H1 (cell line): ENCODE results near the gene PDE4DIP. TPM values are rescaled to one million over a fixed set of nuclear protein-coding genes. Genes with fewer than 3 reads are reported as not detected.
"Not testable (repeated sequence)": the region's sequence is repeated elsewhere in the genome, so short reads cannot be mapped to it uniquely, and the experiment has no call there.

Experiments used
- CTCF ChIA-PET: fragments of 300-600 bp; sonication (Branson Sonifier 250); formaldehyde crosslinking; loops from one replicate; lab custom pipeline; 2021; ENCODE audit not compliant: partially characterized antibody; lab: Charles Lee
- POLR2A ChIA-PET: fragments of 300-600 bp; sonication (Branson Sonifier 250); formaldehyde crosslinking; loops from one replicate; lab custom pipeline; 2021; ENCODE audit warnings: inconsistent platforms; ENCODE audit not compliant: partially characterized antibody; lab: Charles Lee
- DNase-seq, 2 experiments: peaks; one replicate each; pipeline versions ENCODE4 v3.0.0 to v3.0.0-alpha.2; 2010 to 2022; ENCODE audit warnings: low spot score in 2 of 2, low read depth in 1 of 2, mixed read lengths in 1 of 2
- FAIRE-seq: peaks from 2 replicates; lab custom pipeline; 2011; peaks lifted over from hg19 to GRCh38; lab: Jason Lieb, UNC
- H2AFZ ChIP-seq: 2 replicates; pipeline ENCODE4 v1.8.1; 2012; ENCODE audit warnings: low read length, inconsistent platforms
- H2AK5ac ChIP-seq: 2 replicates; pipeline ENCODE4 v1.6.1; 2013; ENCODE audit warnings: low read depth, low read length
- H2BK120ac ChIP-seq: replicated peaks from 2 replicates; pipeline ENCODE3; 2013; ENCODE audit warnings: low read depth, low read length, inconsistent platforms
- H2BK12ac ChIP-seq: 2 replicates; pipeline ENCODE4 v1.6.1; 2013; ENCODE audit warnings: low read depth, low read length
- H2BK15ac ChIP-seq: 2 replicates; pipeline ENCODE4 v1.6.1; 2013; ENCODE audit warnings: low read length
- H2BK20ac ChIP-seq: 2 replicates; pipeline ENCODE4 v1.6.1; 2013; ENCODE audit warnings: low read length
- H2BK5ac ChIP-seq: 2 replicates; pipeline ENCODE4 v1.6.1; 2013; ENCODE audit warnings: low read depth, low read length
- H3K14ac ChIP-seq: 2 replicates; pipeline ENCODE4 v1.6.1; 2013; ENCODE audit warnings: inconsistent platforms; ENCODE audit not compliant: insufficient read length
- H3K18ac ChIP-seq: 2 replicates; pipeline ENCODE4 v1.6.1; 2013; ENCODE audit warnings: low read length; ENCODE audit errors: extremely low read depth
- H3K23ac ChIP-seq: 2 replicates; pipeline ENCODE4 v1.6.1; 2013; ENCODE audit warnings: inconsistent platforms; ENCODE audit not compliant: insufficient read length
- H3K23me2 ChIP-seq: 2 replicates; pipeline ENCODE4 v1.6.1; 2013; ENCODE audit warnings: low read depth, low read length
- H3K27ac ChIP-seq: 2 replicates; pipeline ENCODE4 v1.6.1; 2011; ENCODE audit warnings: low read depth, low read length, inconsistent platforms
- H3K27me3 ChIP-seq, 4 experiments: replicated peaks in 1 of 4; 1 replicate in 1 of 4; 2 replicates in 3 of 4; pipeline versions ENCODE4 v1.6.1 to v1.8.1; 2011 to 2013; ENCODE audit warnings: low read length in 3 of 4, mild to moderate bottlenecking in 3 of 4, inconsistent platforms in 2 of 4, mixed read lengths in 2 of 4, moderate library complexity in 1 of 4; ENCODE audit not compliant: control insufficient read depth in 3 of 4, insufficient read depth in 3 of 4; ENCODE audit errors: extremely low read depth in 1 of 4
- H3K36me3 ChIP-seq, 4 experiments: 2 replicates each; pipeline versions ENCODE4 v1.6.1 to v1.8.1; 2011 to 2013; ENCODE audit warnings: mild to moderate bottlenecking in 4 of 4, low read length in 3 of 4, moderate library complexity in 2 of 4, control low read depth in 1 of 4, inconsistent platforms in 1 of 4; ENCODE audit not compliant: insufficient read depth in 4 of 4, control insufficient read depth in 2 of 4
- H3K4ac ChIP-seq: replicated peaks from 2 replicates; pipeline ENCODE3; 2013; ENCODE audit warnings: low read length, low read depth, mixed read lengths, inconsistent platforms; ENCODE audit not compliant: insufficient read length
- H3K4me1 ChIP-seq, 4 experiments: replicated peaks in 1 of 4; 1 replicate in 1 of 4; 2 replicates in 3 of 4; pipeline versions ENCODE4 v1.6.1 to v1.8.1; 2011 to 2013; ENCODE audit warnings: low read length in 3 of 4, inconsistent platforms in 2 of 4, mixed read lengths in 1 of 4; ENCODE audit not compliant: insufficient read depth in 4 of 4, control insufficient read depth in 3 of 4
- H3K4me2 ChIP-seq, 2 experiments: 2 replicates each; pipeline versions ENCODE4 v1.6.1 to v1.8.1; 2011 to 2013; ENCODE audit warnings: low read depth in 2 of 2, low read length in 2 of 2, control low read depth in 1 of 2, inconsistent platforms in 1 of 2, mild to moderate bottlenecking in 1 of 2; ENCODE audit not compliant: insufficient read depth in 1 of 2
- H3K4me3 ChIP-seq, 4 experiments: fragments of 200-600, 300-600 bp in 1 of 4; sonication (generic), shearing (Covaris generic), sonication (Bioruptor Twin) in 1 of 4; 2 replicates each; pipeline versions ENCODE4 v1.5.1 to v1.8.1; 2011 to 2016; ENCODE audit warnings: low read length in 4 of 4, low read depth in 3 of 4, control low read depth in 2 of 4, inconsistent platforms in 2 of 4, mild to moderate bottlenecking in 2 of 4, mixed read lengths in 1 of 4, moderate library complexity in 1 of 4; ENCODE audit not compliant: insufficient read depth in 2 of 4; ENCODE audit errors: extremely low read depth in 1 of 4
- H3K56ac ChIP-seq: replicated peaks from 2 replicates; pipeline ENCODE3; 2013; ENCODE audit warnings: low read depth, mild to moderate bottlenecking, mixed read lengths, low read length, inconsistent platforms; ENCODE audit not compliant: insufficient read length
- H3K79me1 ChIP-seq: 2 replicates; pipeline ENCODE4 v1.6.1; 2013; ENCODE audit warnings: low read depth, low read length, control low read depth
- H3K79me2 ChIP-seq, 2 experiments: 2 replicates each; pipeline versions ENCODE4 v1.6.1 to v1.8.1; 2012 to 2013; ENCODE audit warnings: low read length in 2 of 2, mild to moderate bottlenecking in 2 of 2, inconsistent platforms in 1 of 2; ENCODE audit not compliant: insufficient read depth in 2 of 2, control insufficient read depth in 1 of 2
- H3K9ac ChIP-seq, 4 experiments: replicated peaks in 1 of 4; 1 replicate in 1 of 4; 2 replicates in 3 of 4; pipeline versions ENCODE4 v1.6.1 to v1.8.1; 2011 to 2013; ENCODE audit warnings: low read depth in 3 of 4, low read length in 3 of 4, control low read depth in 2 of 4, mild to moderate bottlenecking in 2 of 4, moderate library complexity in 2 of 4, inconsistent platforms in 1 of 4; ENCODE audit errors: extremely low read depth in 1 of 4
- H3K9me3 ChIP-seq, 2 experiments: 2 replicates each; pipeline versions ENCODE4 v1.6.1 to v1.8.1; 2012 to 2013; ENCODE audit warnings: mild to moderate bottlenecking in 2 of 2, moderate library complexity in 2 of 2, control low read depth in 1 of 2, inconsistent platforms in 1 of 2, low read depth in 1 of 2, low read length in 1 of 2, mixed read lengths in 1 of 2; ENCODE audit not compliant: insufficient read depth in 2 of 2
- H4K20me1 ChIP-seq, 2 experiments: replicated peaks in 1 of 2; 2 replicates each; pipeline versions ENCODE3 to v1.8.1; 2011 to 2013; ENCODE audit warnings: inconsistent platforms in 2 of 2, low read length in 2 of 2, mild to moderate bottlenecking in 1 of 2; ENCODE audit not compliant: insufficient read depth in 2 of 2, control insufficient read depth in 1 of 2
- H4K5ac ChIP-seq: 2 replicates; pipeline ENCODE4 v1.6.1; 2013; ENCODE audit warnings: low read length, low read depth, mixed read lengths, inconsistent platforms; ENCODE audit not compliant: insufficient read length
- H4K8ac ChIP-seq: 2 replicates; pipeline ENCODE4 v1.8.0; 2013; ENCODE audit warnings: mild to moderate bottlenecking, moderate library complexity, low read length, inconsistent platforms; ENCODE audit not compliant: insufficient read depth; ENCODE audit errors: extremely low read depth
- H4K91ac ChIP-seq: replicated peaks from 2 replicates; pipeline ENCODE3; 2013; ENCODE audit warnings: low read length, mixed read lengths, inconsistent platforms; ENCODE audit not compliant: insufficient read length
- WGBS, 2 experiments: shearing (Covaris generic) in 1 of 2; methylation state at CpG; one replicate each; pipeline versions ENCODE4 v1.1.6 to v1.1.7; 2013 to 2015; ENCODE audit warnings: low lambda C conversion rate in 2 of 2, mixed read lengths in 2 of 2, inconsistent platforms in 1 of 2, low coverage in 1 of 2, missing lambda C conversion rate in 1 of 2; ENCODE audit not compliant: insufficient replicate concordance in 2 of 2, insufficient coverage in 1 of 2, insufficient read length in 1 of 2; ENCODE audit errors: extremely low coverage in 1 of 2, missing lambda C conversion rate in 1 of 2; 5-methylcytosine and 5-hydroxymethylcytosine counted together
- polyA plus RNA-seq, 7 experiments: library from polyadenylated mRNA; depleted of rRNA in 3 of 7; stranded (reverse) in 5 of 7; unstranded in 2 of 7; fragments of >200 nt in 5 of 7; fragments of 200-250 nt in 2 of 7; gene quantifications; 1 replicate in 5 of 7; 2 replicates in 1 of 7; 4 replicates in 1 of 7; pipeline versions ENCODE4 v1.2.1 to v1.2.3, GENCODE V29; 2011 to 2013; ENCODE audit warnings: missing spikeins in 2 of 7, mixed read lengths in 2 of 7
- total RNA-seq: library from RNA; stranded (reverse); fragmentation: NEBNext Ultra II Directional; extraction: Animal tissue kit (Norgen Biotek cat#: 25700); gene quantifications from 2 replicates; pipeline ENCODE4 v1.2.1, GENCODE V29; 2021

PDE4DIP gene
- total and polyA plus RNA-seq, 2 of the 8 experiments (the other 6 are each of a cell fraction or from before 2014, with no cell fraction given): 8.4 to 40.5 TPM

GRCh38 chr1:148942906-148943305 is 98.7 kb downstream of the PDE4DIP start:
- H2BK20ac ChIP-seq, H4K20me1 ChIP-seq, H3K23ac ChIP-seq, H3K4ac ChIP-seq, H2BK5ac ChIP-seq, H3K4me1 ChIP-seq, H3K4me2 ChIP-seq, H2AK5ac ChIP-seq, H3K36me3 ChIP-seq, H3K9me3 ChIP-seq, H2AFZ ChIP-seq, H3K23me2 ChIP-seq, CTCF ChIA-PET, H4K8ac ChIP-seq, H3K9ac ChIP-seq, H3K4me3 ChIP-seq, H4K91ac ChIP-seq, H2BK15ac ChIP-seq, H3K14ac ChIP-seq, H3K27ac ChIP-seq, H3K18ac ChIP-seq, H3K56ac ChIP-seq, POLR2A ChIA-PET, H4K5ac ChIP-seq, H3K79me2 ChIP-seq, H2BK120ac ChIP-seq, H2BK12ac ChIP-seq, H3K27me3 ChIP-seq, DNase-seq, H3K79me1 ChIP-seq: not testable (repeated sequence)
- peak; percentile 73 for FAIRE-seq
- no CpG with 5 or more reads among the region's 3 CpGs for WGBS, 2 experiments

DNA sequence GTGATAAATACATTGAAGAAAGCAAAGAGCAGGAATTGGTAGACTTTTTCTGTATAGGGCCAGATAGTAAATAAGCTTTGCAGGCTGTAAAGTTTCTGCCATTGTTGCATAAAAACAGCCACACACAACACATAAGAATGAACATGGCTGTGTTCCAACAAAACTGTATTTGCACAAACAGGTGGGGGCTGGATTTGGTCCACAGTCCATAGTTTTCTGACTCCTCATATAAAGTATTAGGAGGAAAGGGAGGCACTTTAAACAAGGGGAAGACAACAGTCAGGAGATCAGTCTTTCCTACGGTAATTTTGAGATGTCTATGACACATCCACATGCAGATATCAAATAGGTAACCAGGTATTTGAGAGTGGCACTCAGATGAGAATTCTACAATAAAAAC is 100.9 kb downstream of the PDE4DIP start:
- not testable (repeated sequence) for H3K56ac ChIP-seq, H3K4me2 ChIP-seq, DNase-seq

More for the DNA sequence above, 100.9 kb downstream of the PDE4DIP start:
- H3K14ac ChIP-seq, H3K36me3 ChIP-seq, H3K23me2 ChIP-seq, H2BK20ac ChIP-seq, H2BK12ac ChIP-seq, POLR2A ChIA-PET, H3K18ac ChIP-seq, H3K4me1 ChIP-seq, H3K9ac ChIP-seq, H3K23ac ChIP-seq, H2AK5ac ChIP-seq, FAIRE-seq, H2BK15ac ChIP-seq, H2BK120ac ChIP-seq, H3K27me3 ChIP-seq, H3K4ac ChIP-seq, H2AFZ ChIP-seq, H3K27ac ChIP-seq, CTCF ChIA-PET, H2BK5ac ChIP-seq, H4K8ac ChIP-seq, H4K5ac ChIP-seq, H4K91ac ChIP-seq, H4K20me1 ChIP-seq, H3K79me1 ChIP-seq, H3K4me3 ChIP-seq, H3K9me3 ChIP-seq, H3K79me2 ChIP-seq: not testable (repeated sequence)
- no CpG with 5 or more reads among the region's 1 CpG for WGBS, 2 experiments
